Trophoblast cell (in vitro differentiated cells and primary cell): ENCODE measurements around the gene C12orf54.
A peak's percentile ranks its signal among the peaks of the same experiment; 100 is the strongest.
"Not testable (repeated sequence)": the region's sequence is repeated elsewhere in the genome, so short reads cannot be mapped to it uniquely, and the experiment has no call there.

Experiments used
- DNase-seq, 2 donors: peaks; one replicate each; pipeline ENCODE4 v3.0.0-alpha.2; 2016
- H2AFZ ChIP-seq: 2 replicates; pipeline ENCODE4 v1.6.1; 2013; ENCODE audit warnings: low read length, moderate library complexity, mild to moderate bottlenecking; ENCODE audit not compliant: insufficient read depth, poor library complexity
- H2AK5ac ChIP-seq: 2 replicates; pipeline ENCODE4 v1.6.1; 2013; ENCODE audit warnings: mild to moderate bottlenecking, low read length
- H2BK120ac ChIP-seq: 2 replicates; pipeline ENCODE4 v1.6.1; 2013; ENCODE audit warnings: low read length, mild to moderate bottlenecking, moderate library complexity; ENCODE audit not compliant: insufficient read depth, poor library complexity
- H2BK12ac ChIP-seq: 2 replicates; pipeline ENCODE4 v1.6.1; 2013; ENCODE audit warnings: mild to moderate bottlenecking, low read length, moderate library complexity
- H2BK5ac ChIP-seq: 2 replicates; pipeline ENCODE4 v1.6.1; 2013; ENCODE audit warnings: low read length, low read depth, moderate library complexity, mild to moderate bottlenecking; ENCODE audit not compliant: poor library complexity
- H3K14ac ChIP-seq: 2 replicates; pipeline ENCODE4 v1.6.1; 2013; ENCODE audit warnings: mild to moderate bottlenecking, low read length
- H3K18ac ChIP-seq: 2 replicates; pipeline ENCODE4 v1.6.1; 2013; ENCODE audit warnings: mild to moderate bottlenecking, low read length
- H3K23ac ChIP-seq: 2 replicates; pipeline ENCODE4 v1.6.1; 2013; ENCODE audit warnings: low read length
- H3K27ac ChIP-seq: 2 replicates; pipeline ENCODE4 v1.5.1; 2013; ENCODE audit warnings: low read depth, mild to moderate bottlenecking, inconsistent platforms, low read length, moderate library complexity
- H3K27me3 ChIP-seq: 2 replicates; pipeline ENCODE4 v1.6.1; 2013; ENCODE audit warnings: inconsistent platforms, mild to moderate bottlenecking, low read length, moderate library complexity; ENCODE audit not compliant: insufficient read depth
- H3K36me3 ChIP-seq, 2 experiments: 1 replicate in 1 of 2; 2 replicates in 1 of 2; pipeline ENCODE4 v1.6.1; 2013; ENCODE audit warnings: low read length in 2 of 2, mild to moderate bottlenecking in 2 of 2, moderate library complexity in 1 of 2; ENCODE audit not compliant: insufficient read depth in 2 of 2, control insufficient read depth in 1 of 2
- H3K4ac ChIP-seq: 2 replicates; pipeline ENCODE4 v1.6.1; 2013; ENCODE audit warnings: low read depth, mild to moderate bottlenecking, low read length, moderate library complexity
- H3K4me1 ChIP-seq, 2 experiments: 1 replicate in 1 of 2; 2 replicates in 1 of 2; pipeline ENCODE4 v1.6.1; 2013; ENCODE audit warnings: low read length in 2 of 2, mild to moderate bottlenecking in 2 of 2, moderate library complexity in 1 of 2; ENCODE audit not compliant: insufficient read depth in 2 of 2, control insufficient read depth in 1 of 2
- H3K4me2 ChIP-seq: 2 replicates; pipeline ENCODE4 v1.6.1; 2013; ENCODE audit warnings: inconsistent platforms, mild to moderate bottlenecking, low read length, moderate library complexity
- H3K4me3 ChIP-seq: 2 replicates; pipeline ENCODE4 v1.5.1; 2013; ENCODE audit warnings: mild to moderate bottlenecking, low read depth, low read length, inconsistent platforms
- H3K79me1 ChIP-seq: one replicate; pipeline ENCODE4 v1.6.1; 2013; ENCODE audit warnings: low read length
- H3K79me2 ChIP-seq: 2 replicates; pipeline ENCODE4 v1.6.1; 2013; ENCODE audit warnings: low read length, mild to moderate bottlenecking; ENCODE audit not compliant: control insufficient read depth, insufficient read depth, poor library complexity
- H3K9ac ChIP-seq: 2 replicates; pipeline ENCODE4 v1.6.1; 2013; ENCODE audit warnings: mild to moderate bottlenecking, low read length
- H3K9me3 ChIP-seq: 2 replicates; pipeline ENCODE4 v1.6.1; 2013; ENCODE audit warnings: low read depth, mild to moderate bottlenecking, control low read depth, inconsistent platforms, low read length; ENCODE audit not compliant: insufficient read depth
- H4K12ac ChIP-seq: 2 replicates; pipeline ENCODE4 v1.6.1; 2013; ENCODE audit warnings: low read depth, mild to moderate bottlenecking, low read length, moderate library complexity
- H4K8ac ChIP-seq: 2 replicates; pipeline ENCODE4 v1.6.1; 2013; ENCODE audit warnings: low read depth, mild to moderate bottlenecking, low read length, moderate library complexity
- H4K91ac ChIP-seq: one replicate; pipeline ENCODE4 v1.6.1; 2013; ENCODE audit warnings: low read depth, mild to moderate bottlenecking, low read length, moderate library complexity
- WGBS: extraction: QIAGEN DNeasy Blood & Tissue Kit; methylation state at CpG from one replicate; pipeline ENCODE4 v1.1.7; 2013; ENCODE audit warnings: missing lambda C conversion rate; ENCODE audit not compliant: insufficient read length, insufficient coverage; ENCODE audit errors: extremely low coverage; 5-methylcytosine and 5-hydroxymethylcytosine counted together

Gene C12orf54

GRCh38 chr12:48489456-48489855 lies 7.2 kb downstream of the C12orf54 start:
- H3K18ac ChIP-seq, H4K91ac ChIP-seq, H4K12ac ChIP-seq, H3K14ac ChIP-seq, H2AFZ ChIP-seq, H2BK5ac ChIP-seq, H3K4me1 ChIP-seq, H2AK5ac ChIP-seq, H3K23ac ChIP-seq, H2BK12ac ChIP-seq, H3K36me3 ChIP-seq, H3K9ac ChIP-seq, H3K4ac ChIP-seq, H3K79me2 ChIP-seq, H3K27ac ChIP-seq, H4K8ac ChIP-seq, H3K79me1 ChIP-seq, H3K4me3 ChIP-seq, DNase-seq, H2BK120ac ChIP-seq, H3K27me3 ChIP-seq, H3K4me2 ChIP-seq: not testable (repeated sequence)
- H3K9me3 ChIP-seq = peaks cover 12% of the 10 kb centered on the region
- WGBS = no CpG with 5 or more reads among the region's 7 CpGs

GRCh38 chr12:48500281-48500680 lies 18.0 kb downstream of the C12orf54 start:
- not testable (repeated sequence) for H4K8ac ChIP-seq, H3K23ac ChIP-seq, H2BK5ac ChIP-seq, DNase-seq, H3K79me2 ChIP-seq, H3K9me3 ChIP-seq, H3K4ac ChIP-seq, H3K9ac ChIP-seq, H4K91ac ChIP-seq, H3K18ac ChIP-seq, H3K4me2 ChIP-seq, H3K4me3 ChIP-seq, H2AFZ ChIP-seq, H2BK12ac ChIP-seq, H3K36me3 ChIP-seq, H3K4me1 ChIP-seq, H2BK120ac ChIP-seq, H3K79me1 ChIP-seq, H2AK5ac ChIP-seq, H3K27ac ChIP-seq, H3K27me3 ChIP-seq, H4K12ac ChIP-seq, H3K14ac ChIP-seq
- no CpG with 5 or more reads among the region's 32 CpGs for WGBS

DNA sequence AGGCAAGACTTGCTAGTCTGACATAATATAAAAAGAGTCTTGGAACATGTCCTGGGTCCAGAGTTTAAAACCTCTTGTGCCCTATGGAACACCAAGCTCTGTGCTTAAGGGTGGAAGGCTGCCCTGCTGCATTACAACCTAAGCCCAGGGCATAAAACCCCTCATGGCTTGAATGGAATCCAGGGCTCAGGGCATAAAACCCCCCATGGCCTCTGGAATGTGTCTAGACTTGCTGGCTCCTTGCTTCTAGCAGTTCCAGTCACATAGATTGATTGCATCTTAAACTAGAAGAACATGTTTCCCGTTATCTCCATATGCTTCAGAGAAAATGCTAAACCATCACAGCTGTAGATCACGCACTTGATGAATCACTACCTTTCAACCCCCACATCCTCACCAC lies 24.5 kb downstream of the C12orf54 start:
- not testable (repeated sequence) for H3K9ac ChIP-seq, H3K79me1 ChIP-seq, H2AFZ ChIP-seq, H3K14ac ChIP-seq, H3K4me1 ChIP-seq, H3K4ac ChIP-seq, H3K36me3 ChIP-seq, H4K8ac ChIP-seq, H3K27me3 ChIP-seq, H2AK5ac ChIP-seq, H3K79me2 ChIP-seq, H3K27ac ChIP-seq, H3K4me2 ChIP-seq, H3K18ac ChIP-seq, H4K91ac ChIP-seq, H3K4me3 ChIP-seq, H2BK5ac ChIP-seq, H3K23ac ChIP-seq, H2BK120ac ChIP-seq, H2BK12ac ChIP-seq, H4K12ac ChIP-seq, H3K9me3 ChIP-seq
- WGBS = no CpG with 5 or more reads among the region's 2 CpGs
- peak; percentile 87 to 92 for DNase-seq

GRCh38 chr12:48508987-48509386 lies 26.7 kb downstream of the C12orf54 start:
- Histone ChIP-seq H3K36me3 (no peaks in the 10 kb centered on the region), H3K9me3 (no peaks in the 10 kb centered on the region), H3K79me1 (no peaks in the 10 kb centered on the region), H2AK5ac (no peak overlapping the region), H4K8ac (no peak overlapping the region), H4K12ac (no peak overlapping the region), H3K14ac (no peak overlapping the region), H4K91ac (no peak overlapping the region), H3K18ac (no peak overlapping the region), H2BK12ac (no peak overlapping the region), H3K4ac (no peak overlapping the region), H2BK120ac (no peak overlapping the region), H2BK5ac (no peak overlapping the region), H3K23ac (no peak overlapping the region), H3K9ac (no peak overlapping the region), H3K4me1 (peaks cover 3 to 5% of the 10 kb centered on the region in 2 experiments), H3K4me3 (no peak overlapping the region), H3K79me2 (no peaks in the 10 kb centered on the region), H2AFZ (no peak overlapping the region), H3K27me3 (peaks cover 1% of the 10 kb centered on the region), H3K27ac (no peak overlapping the region), H3K4me2 (no peak overlapping the region)
- no CpG with 5 or more reads among the region's 2 CpGs for WGBS
- DNase-seq = no peak
